RCC 7860 (cell line): ENCODE results near the gene ZNRF3.
"Not testable (repeated sequence)": the region's sequence is repeated elsewhere in the genome, so short reads cannot be mapped to it uniquely, and the experiment has no call there.

Experiments used
- DNase-seq: peaks from one replicate; pipeline ENCODE4 v3.0.0-alpha.2; 2015; ENCODE audit warnings: low spot score
- FAIRE-seq: peaks from 2 replicates; lab custom pipeline; 2012; peaks lifted over from hg19 to GRCh38; lab: Jason Lieb, UNC

Gene ZNRF3

GRCh38 chr22:29079218-29079901 is 196.0 kb downstream of the ZNRF3 start:
- no peak for FAIRE-seq

GRCh38 chr22:29080106-29080975 is 197.0 kb downstream of the ZNRF3 start:
- no peak for FAIRE-seq
- no peak for DNase-seq

More at GRCh38 chr22:29079218-29079901, 196.0 kb downstream of the ZNRF3 start:
- DNase-seq = no peak

- DNase-seq = no peak
- FAIRE-seq = no peak
These were observed 198.3 kb downstream of the ZNRF3 start for GRCh38 chr22:29081517-29082236.

GRCh38 chr22:29082826-29083545 is 199.6 kb downstream of the ZNRF3 start:
- FAIRE-seq (no peak), DNase-seq (no peak)

- FAIRE-seq, DNase-seq: not testable (repeated sequence)
These were observed 200.2 kb downstream of the ZNRF3 start for GRCh38 chr22:29083576-29083932.

- peak; percentile 48 for FAIRE-seq
These were observed 200.7 kb downstream of the ZNRF3 start for GRCh38 chr22:29083933-29084591.

GRCh38 chr22:29087012-29087411 is 203.6 kb downstream of the ZNRF3 start:
- DNase-seq (no peak), FAIRE-seq (no peak)

More at GRCh38 chr22:29083933-29084591, 200.7 kb downstream of the ZNRF3 start:
- DNase-seq = peak; percentile 45

- FAIRE-seq = no peak
These were observed 205.4 kb downstream of the ZNRF3 start for GRCh38 chr22:29088809-29089208.

GRCh38 chr22:29089507-29089906 is 206.1 kb downstream of the ZNRF3 start:
- FAIRE-seq = no peak

More at GRCh38 chr22:29088809-29089208, 205.4 kb downstream of the ZNRF3 start:
- no peak for DNase-seq

GRCh38 chr22:29090039-29090438 is 206.7 kb downstream of the ZNRF3 start:
- FAIRE-seq (no peak), DNase-seq (no peak)

More at GRCh38 chr22:29089507-29089906, 206.1 kb downstream of the ZNRF3 start:
- DNase-seq = no peak

- FAIRE-seq (no peak), DNase-seq (no peak)
These were observed 208.9 kb downstream of the ZNRF3 start for GRCh38 chr22:29092243-29092642.

GRCh38 chr22:29093030-29093429 is 209.7 kb downstream of the ZNRF3 start:
- DNase-seq = no peak
- FAIRE-seq = no peak

- DNase-seq (no peak), FAIRE-seq (no peak)
These were observed 210.3 kb downstream of the ZNRF3 start for GRCh38 chr22:29093501-29094300.

- FAIRE-seq (no peak), DNase-seq (no peak)
These were observed 212.1 kb downstream of the ZNRF3 start for GRCh38 chr22:29095459-29095858.

GRCh38 chr22:29096736-29097669 is 213.6 kb downstream of the ZNRF3 start:
- DNase-seq = no peak

GRCh38 chr22:29098296-29098695 is 214.9 kb downstream of the ZNRF3 start:
- FAIRE-seq = no peak
- no peak for DNase-seq

More at GRCh38 chr22:29096736-29097669, 213.6 kb downstream of the ZNRF3 start:
- FAIRE-seq = no peak

- FAIRE-seq (no peak), DNase-seq (no peak)
These were observed 218.9 kb downstream of the ZNRF3 start for GRCh38 chr22:29102300-29102699.

- no peak for FAIRE-seq
These were observed 219.7 kb downstream of the ZNRF3 start for GRCh38 chr22:29103121-29103520.

More at GRCh38 chr22:29103121-29103520, 219.7 kb downstream of the ZNRF3 start:
- no peak for DNase-seq
